ENCODE data around the gene KCNJ18. TPM values are rescaled to one million over a fixed set of nuclear protein-coding genes. Genes with fewer than 3 reads are reported as not detected.
"Not testable (repeated sequence)": the region's sequence is repeated elsewhere in the genome, so short reads cannot be mapped to it uniquely, and the experiment has no call there.

KCNJ18 gene
- polyA plus RNA-seq, 1 donor (not counting 4 experiments of a cell fraction or from before 2014, with no cell fraction given), result not detected

GRCh38 chr17:21746415-21746814, 54.1 kb downstream of the KCNJ18 start:
- H4K20me1 ChIP-seq (ENCODE audit: control insufficient read depth, extremely low read depth, insufficient read depth, low read length); H3K27me3 ChIP-seq (ENCODE audit: control insufficient read depth, extremely low read depth, insufficient read depth, low read length); H3K79me2 ChIP-seq (ENCODE audit: control insufficient read depth, insufficient read depth, low read length); H3K36me3 ChIP-seq (ENCODE audit: control insufficient read depth in 2 of 2, extremely low read depth in 1 of 2, insufficient read depth in 2 of 2, low read length in 2 of 2); H3K4me1 ChIP-seq (ENCODE audit: control insufficient read depth, extremely low read depth, insufficient read depth, low read length); H3K4me2 ChIP-seq (ENCODE audit: control insufficient read depth, extremely low read depth, insufficient read depth, low read depth, low read length); DNase-seq (ENCODE audit: low read depth, low spot score); dilution Hi-C loops (cut with MboI; ENCODE audit: extremely low pct_ligation_motif_present, low sequenced_read_pairs); H3K4me3 ChIP-seq (ENCODE audit: control insufficient read depth in 2 of 3, extremely low read depth in 1 of 3, insufficient read depth in 2 of 3, low read depth in 1 of 3, low read length in 3 of 3); H3K9me1 ChIP-seq (ENCODE audit: control insufficient read depth, extremely low read depth, insufficient read depth, low read length); FAIRE-seq; H3K27ac ChIP-seq (ENCODE audit: control insufficient read depth, insufficient read depth, low read length); H3K9ac ChIP-seq (ENCODE audit: control insufficient read depth, extremely low read depth, insufficient read depth, low read length); H2AFZ ChIP-seq (ENCODE audit: control insufficient read depth, low read length); H3K9me3 ChIP-seq (ENCODE audit: control insufficient read depth, low read depth, low read length): not testable (repeated sequence)

- dilution Hi-C loops (cut with MboI; ENCODE audit: extremely low pct_ligation_motif_present, low sequenced_read_pairs); DNase-seq (ENCODE audit: low read depth, low spot score); H3K9me1 ChIP-seq (ENCODE audit: control insufficient read depth, extremely low read depth, insufficient read depth, low read length); H3K9ac ChIP-seq (ENCODE audit: control insufficient read depth, extremely low read depth, insufficient read depth, low read length); H3K4me2 ChIP-seq (ENCODE audit: control insufficient read depth, extremely low read depth, insufficient read depth, low read depth, low read length); H3K9me3 ChIP-seq (ENCODE audit: control insufficient read depth, low read depth, low read length); H3K36me3 ChIP-seq (ENCODE audit: control insufficient read depth in 2 of 2, extremely low read depth in 1 of 2, insufficient read depth in 2 of 2, low read length in 2 of 2); H2AFZ ChIP-seq (ENCODE audit: control insufficient read depth, low read length); H3K27me3 ChIP-seq (ENCODE audit: control insufficient read depth, extremely low read depth, insufficient read depth, low read length); H4K20me1 ChIP-seq (ENCODE audit: control insufficient read depth, extremely low read depth, insufficient read depth, low read length); H3K27ac ChIP-seq (ENCODE audit: control insufficient read depth, insufficient read depth, low read length); H3K4me1 ChIP-seq (ENCODE audit: control insufficient read depth, extremely low read depth, insufficient read depth, low read length); FAIRE-seq; H3K79me2 ChIP-seq (ENCODE audit: control insufficient read depth, insufficient read depth, low read length); H3K4me3 ChIP-seq (ENCODE audit: control insufficient read depth in 2 of 3, extremely low read depth in 1 of 3, insufficient read depth in 2 of 3, low read depth in 1 of 3, low read length in 3 of 3): not testable (repeated sequence)
These were observed 55.0 kb downstream of the KCNJ18 start for GRCh38 chr17:21747195-21747915.

DNA sequence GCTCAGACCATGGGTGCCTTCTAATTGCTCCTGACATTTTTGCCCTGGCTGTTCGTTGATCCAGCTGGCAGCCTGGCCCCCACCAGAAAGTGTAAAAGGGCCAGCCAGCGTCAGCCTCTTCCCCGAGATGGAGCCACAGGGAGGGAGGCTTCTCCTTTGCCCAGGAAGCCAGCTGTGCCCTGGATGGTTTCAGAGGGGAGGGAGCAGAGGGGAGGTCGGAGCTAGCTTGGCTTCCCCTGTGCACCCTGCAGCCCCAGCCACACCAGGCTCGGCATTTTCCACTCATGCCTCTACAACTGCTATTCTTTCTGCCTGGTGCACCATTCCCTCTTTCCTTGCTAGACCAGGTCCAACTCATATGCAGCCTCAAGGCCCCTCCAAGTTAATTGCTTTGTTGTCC, 56.4 kb downstream of the KCNJ18 start:
- H3K79me2 ChIP-seq (ENCODE audit: control insufficient read depth, insufficient read depth, low read length); DNase-seq (ENCODE audit: low read depth, low spot score); H3K9me1 ChIP-seq (ENCODE audit: control insufficient read depth, extremely low read depth, insufficient read depth, low read length); H3K4me3 ChIP-seq (ENCODE audit: control insufficient read depth in 2 of 3, extremely low read depth in 1 of 3, insufficient read depth in 2 of 3, low read depth in 1 of 3, low read length in 3 of 3); H3K27me3 ChIP-seq (ENCODE audit: control insufficient read depth, extremely low read depth, insufficient read depth, low read length); H3K36me3 ChIP-seq (ENCODE audit: control insufficient read depth in 2 of 2, extremely low read depth in 1 of 2, insufficient read depth in 2 of 2, low read length in 2 of 2); H3K4me2 ChIP-seq (ENCODE audit: control insufficient read depth, extremely low read depth, insufficient read depth, low read depth, low read length); H3K9ac ChIP-seq (ENCODE audit: control insufficient read depth, extremely low read depth, insufficient read depth, low read length); FAIRE-seq; dilution Hi-C loops (cut with MboI; ENCODE audit: extremely low pct_ligation_motif_present, low sequenced_read_pairs); H3K27ac ChIP-seq (ENCODE audit: control insufficient read depth, insufficient read depth, low read length); H3K4me1 ChIP-seq (ENCODE audit: control insufficient read depth, extremely low read depth, insufficient read depth, low read length); H4K20me1 ChIP-seq (ENCODE audit: control insufficient read depth, extremely low read depth, insufficient read depth, low read length); H2AFZ ChIP-seq (ENCODE audit: control insufficient read depth, low read length); H3K9me3 ChIP-seq (ENCODE audit: control insufficient read depth, low read depth, low read length): not testable (repeated sequence)

DNA sequence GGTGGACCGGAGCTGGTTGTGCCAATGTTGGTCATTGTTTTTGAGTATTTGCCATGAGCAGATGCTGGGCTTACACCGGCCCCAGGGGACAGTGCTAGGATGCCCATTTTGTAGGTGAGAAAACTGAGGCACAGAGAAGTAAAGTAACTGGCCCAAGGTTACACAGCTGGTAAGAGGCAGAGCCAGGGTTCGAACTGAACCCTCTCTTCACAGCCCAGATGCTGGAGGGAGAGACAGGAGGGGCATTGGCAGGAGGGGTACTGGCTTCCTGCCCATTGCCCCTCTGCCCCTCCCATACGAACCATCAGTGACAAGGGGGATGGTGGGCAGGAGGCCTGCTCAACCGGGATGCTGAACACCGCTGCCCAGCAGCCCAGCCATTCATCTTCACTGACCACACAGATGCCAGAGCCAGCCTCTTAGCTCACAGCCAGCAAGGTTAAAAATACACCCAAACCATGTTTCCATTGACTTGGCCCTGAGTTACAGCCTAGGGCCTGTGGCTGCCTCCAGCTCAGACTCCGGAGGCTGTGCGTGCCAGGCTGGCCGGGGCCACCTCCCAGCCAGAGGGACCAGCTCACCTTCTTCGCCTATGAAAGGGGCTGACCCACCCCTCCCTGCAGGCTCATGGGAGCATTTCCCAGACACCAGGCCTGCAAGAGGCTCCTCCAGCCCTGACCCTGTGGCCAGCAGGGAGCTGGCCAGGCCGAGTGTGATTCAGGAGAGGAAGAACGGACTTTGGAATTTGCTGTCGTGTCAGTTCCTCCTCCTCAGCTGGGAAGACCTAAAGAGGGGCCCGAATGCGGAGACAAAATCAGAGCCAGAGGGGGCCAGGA, 57.6 kb downstream of the KCNJ18 start:
- H3K36me3 ChIP-seq (ENCODE audit: control insufficient read depth in 2 of 2, extremely low read depth in 1 of 2, insufficient read depth in 2 of 2, low read length in 2 of 2); H3K4me3 ChIP-seq (ENCODE audit: control insufficient read depth in 2 of 3, extremely low read depth in 1 of 3, insufficient read depth in 2 of 3, low read depth in 1 of 3, low read length in 3 of 3); H3K9me3 ChIP-seq (ENCODE audit: control insufficient read depth, low read depth, low read length); DNase-seq (ENCODE audit: low read depth, low spot score); H4K20me1 ChIP-seq (ENCODE audit: control insufficient read depth, extremely low read depth, insufficient read depth, low read length); H3K27me3 ChIP-seq (ENCODE audit: control insufficient read depth, extremely low read depth, insufficient read depth, low read length); H3K4me2 ChIP-seq (ENCODE audit: control insufficient read depth, extremely low read depth, insufficient read depth, low read depth, low read length); H3K4me1 ChIP-seq (ENCODE audit: control insufficient read depth, extremely low read depth, insufficient read depth, low read length); H3K27ac ChIP-seq (ENCODE audit: control insufficient read depth, insufficient read depth, low read length); H3K9me1 ChIP-seq (ENCODE audit: control insufficient read depth, extremely low read depth, insufficient read depth, low read length); FAIRE-seq; H3K9ac ChIP-seq (ENCODE audit: control insufficient read depth, extremely low read depth, insufficient read depth, low read length); H3K79me2 ChIP-seq (ENCODE audit: control insufficient read depth, insufficient read depth, low read length); dilution Hi-C loops (cut with MboI; ENCODE audit: extremely low pct_ligation_motif_present, low sequenced_read_pairs); H2AFZ ChIP-seq (ENCODE audit: control insufficient read depth, low read length): not testable (repeated sequence)

- H3K79me2 ChIP-seq (ENCODE audit: control insufficient read depth, insufficient read depth, low read length); H2AFZ ChIP-seq (ENCODE audit: control insufficient read depth, low read length); H4K20me1 ChIP-seq (ENCODE audit: control insufficient read depth, extremely low read depth, insufficient read depth, low read length); H3K9me1 ChIP-seq (ENCODE audit: control insufficient read depth, extremely low read depth, insufficient read depth, low read length); H3K36me3 ChIP-seq (ENCODE audit: control insufficient read depth in 2 of 2, extremely low read depth in 1 of 2, insufficient read depth in 2 of 2, low read length in 2 of 2); DNase-seq (ENCODE audit: low read depth, low spot score); H3K4me1 ChIP-seq (ENCODE audit: control insufficient read depth, extremely low read depth, insufficient read depth, low read length); H3K27me3 ChIP-seq (ENCODE audit: control insufficient read depth, extremely low read depth, insufficient read depth, low read length); dilution Hi-C loops (cut with MboI; ENCODE audit: extremely low pct_ligation_motif_present, low sequenced_read_pairs); H3K9me3 ChIP-seq (ENCODE audit: control insufficient read depth, low read depth, low read length); FAIRE-seq; H3K4me2 ChIP-seq (ENCODE audit: control insufficient read depth, extremely low read depth, insufficient read depth, low read depth, low read length); H3K4me3 ChIP-seq (ENCODE audit: control insufficient read depth in 2 of 3, extremely low read depth in 1 of 3, insufficient read depth in 2 of 3, low read depth in 1 of 3, low read length in 3 of 3); H3K27ac ChIP-seq (ENCODE audit: control insufficient read depth, insufficient read depth, low read length); H3K9ac ChIP-seq (ENCODE audit: control insufficient read depth, extremely low read depth, insufficient read depth, low read length): not testable (repeated sequence)
These were observed 58.8 kb downstream of the KCNJ18 start for GRCh38 chr17:21751111-21751510.

Data from keratinocyte (primary cell).